IPS-NIHi11 (cell line): Measurements from ENCODE around the gene GLRX5.

Experiments used
- DNase-seq: peaks from one replicate; pipeline ENCODE4 v3.0.0; 2012; ENCODE audit warnings: mixed read lengths, low spot score

GLRX5 gene

GRCh38 chr14:95518045-95518751 is 16.7 kb upstream of the GLRX5 start:
- no peak for DNase-seq

DNA sequence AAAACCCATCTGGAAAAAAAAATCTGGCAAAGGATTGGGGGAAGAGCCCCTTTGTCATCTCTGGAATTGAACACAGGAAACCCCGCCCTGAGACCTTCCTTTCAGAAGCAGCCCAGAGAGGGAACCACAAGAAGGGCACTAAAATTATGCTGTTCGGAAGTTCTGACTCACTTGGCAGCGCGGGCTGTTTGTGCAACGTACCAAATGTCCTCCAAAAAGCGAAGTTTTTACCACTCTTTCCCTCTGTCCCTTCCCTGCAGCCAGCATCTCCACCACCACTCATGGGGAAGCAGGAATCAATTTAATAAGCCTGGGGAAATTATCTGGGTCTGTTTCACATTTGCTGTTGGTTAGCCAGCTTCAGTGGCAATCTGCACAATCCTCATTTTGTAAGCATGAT is 15.2 kb upstream of the GLRX5 start:
- DNase-seq, result no peak

- DNase-seq, result no peak
These were observed 14.5 kb upstream of the GLRX5 start for GRCh38 chr14:95520346-95520745.

DNA sequence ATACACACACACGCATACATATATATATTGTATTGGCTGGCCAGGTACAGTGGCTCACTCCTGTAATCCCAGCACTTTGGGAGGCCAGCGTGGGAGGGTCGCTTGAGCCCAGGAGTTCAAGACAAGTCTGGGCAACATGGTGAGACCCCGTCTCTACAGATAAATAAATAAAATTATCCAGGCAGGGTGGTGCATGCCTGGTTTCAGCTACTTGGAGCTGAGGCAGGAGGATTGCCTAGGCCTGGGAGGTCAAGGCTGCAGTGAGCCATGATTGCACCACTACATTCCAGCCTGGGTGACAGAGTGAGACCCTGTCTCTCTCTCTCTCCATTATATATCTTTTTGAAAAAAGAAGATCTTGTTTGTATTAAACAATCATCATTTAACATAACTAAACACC is 13.8 kb upstream of the GLRX5 start:
- DNase-seq, result no peak

- DNase-seq, result no peak
These were observed 12.7 kb upstream of the GLRX5 start for GRCh38 chr14:95522116-95522515.

DNA sequence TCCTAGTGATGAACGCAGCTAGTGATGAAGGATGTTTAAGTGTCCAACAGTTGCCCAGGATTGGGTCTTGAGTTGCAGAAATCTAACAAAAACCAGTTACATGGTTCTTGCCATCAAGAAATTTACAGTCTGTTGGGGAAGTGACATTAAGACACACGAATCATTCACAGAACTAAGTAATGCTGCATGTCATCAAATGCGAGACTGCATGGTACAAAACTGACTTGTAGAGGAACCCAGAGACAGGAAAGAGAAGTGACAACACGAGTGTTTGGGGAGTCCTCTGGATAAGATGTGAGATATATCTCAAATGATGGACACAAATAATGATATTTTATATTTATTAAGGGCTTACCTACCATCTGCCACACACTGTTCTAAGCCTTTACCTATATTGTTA is 12.3 kb upstream of the GLRX5 start:
- no peak for DNase-seq

GRCh38 chr14:95523051-95523814 is 11.6 kb upstream of the GLRX5 start:
- no peak for DNase-seq

DNA sequence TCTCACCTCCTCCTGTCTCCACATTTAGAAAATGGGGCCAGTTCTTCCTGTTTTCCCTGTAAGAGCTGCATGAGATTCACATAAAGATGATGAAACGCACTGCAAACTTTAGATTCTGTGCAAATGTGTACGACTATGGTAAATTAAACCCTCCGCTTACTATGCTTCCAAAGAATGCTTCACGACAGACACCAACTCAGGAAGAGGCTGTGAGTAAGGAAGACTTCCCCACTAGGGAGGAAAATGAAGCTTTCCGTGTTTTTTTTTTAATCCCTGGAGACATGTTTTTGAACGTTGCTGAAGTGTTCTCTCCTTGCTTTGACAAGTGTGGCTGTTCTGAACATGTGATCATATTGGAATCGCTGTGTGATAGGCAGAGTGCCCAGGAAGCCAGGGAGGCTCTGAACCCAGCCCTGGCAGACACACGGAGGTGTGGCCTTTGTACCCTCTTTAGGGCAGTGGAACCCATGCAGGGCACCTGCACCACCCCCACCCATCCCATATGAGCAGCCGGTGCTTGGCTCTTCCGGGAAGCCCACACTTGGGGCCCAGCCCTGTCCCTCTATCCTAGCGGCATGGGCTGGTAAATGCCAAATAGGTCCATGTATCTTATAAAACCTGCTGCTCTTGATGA is 10.9 kb upstream of the GLRX5 start:
- DNase-seq, result no peak

DNA sequence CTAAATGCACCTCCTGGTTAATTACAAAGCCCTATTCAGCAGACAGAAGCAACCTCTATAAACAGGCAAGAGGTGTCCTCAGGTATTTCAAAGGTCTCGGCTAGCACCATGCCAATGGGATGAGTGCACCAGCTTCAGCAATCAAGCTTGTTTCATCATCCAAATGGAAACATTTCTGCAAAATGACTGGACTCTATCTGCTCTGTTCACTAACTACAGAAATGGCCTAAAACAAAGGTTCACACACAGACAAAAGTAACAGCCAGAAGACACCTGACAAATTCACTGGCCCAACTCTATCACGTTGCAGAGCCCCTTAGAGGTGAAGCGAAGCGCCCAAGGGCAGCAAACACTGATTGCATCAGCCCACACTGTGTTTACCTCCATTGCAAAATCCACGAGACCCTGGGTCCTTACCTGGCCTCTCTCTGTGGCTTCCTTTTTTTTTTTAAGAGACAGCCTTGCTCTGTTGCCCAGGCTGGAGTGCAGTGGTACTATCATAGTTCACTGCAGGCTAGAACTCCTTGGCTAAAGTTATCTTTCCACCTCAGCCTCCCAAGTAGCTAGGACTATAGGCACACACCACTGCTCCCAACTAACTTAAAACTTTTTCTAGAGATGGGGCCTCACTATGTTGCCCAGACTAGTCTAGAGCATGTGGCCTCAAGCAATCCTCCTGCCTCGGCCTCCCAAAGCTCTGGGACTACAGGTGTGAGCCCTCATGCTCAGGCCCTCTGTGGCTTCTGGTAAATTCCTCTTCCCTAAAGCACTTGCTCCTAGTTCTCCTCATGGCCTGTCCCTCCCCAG is 9.9 kb upstream of the GLRX5 start:
- no peak for DNase-seq

GRCh38 chr14:95525999-95526398 is 8.9 kb upstream of the GLRX5 start:
- DNase-seq, result no peak

- no peak for DNase-seq
These were observed 8.1 kb upstream of the GLRX5 start for GRCh38 chr14:95526483-95527386.

- no peak for DNase-seq
These were observed 7.4 kb upstream of the GLRX5 start for GRCh38 chr14:95527387-95528002.

DNA sequence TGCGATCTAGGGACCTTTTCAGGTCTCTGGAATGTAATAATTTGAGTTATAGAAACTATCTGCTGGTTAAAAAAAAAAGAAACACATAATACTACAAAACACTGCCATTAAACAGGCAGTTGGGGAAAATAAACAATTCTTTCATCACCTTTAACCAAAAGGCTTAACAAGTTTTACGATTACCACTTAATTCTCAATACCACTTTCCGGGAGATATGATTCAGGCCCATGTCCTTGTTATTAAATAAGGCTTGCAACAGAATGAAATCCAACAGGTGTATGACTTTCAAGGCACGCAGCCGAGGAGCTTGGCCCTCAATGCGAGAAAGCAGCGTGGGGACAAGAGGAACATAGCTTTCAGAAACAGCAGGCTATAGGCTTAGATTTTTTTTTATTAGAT is 5.6 kb upstream of the GLRX5 start:
- no peak for DNase-seq

- no peak for DNase-seq
These were observed 4.2 kb upstream of the GLRX5 start for GRCh38 chr14:95530473-95531276.

DNA sequence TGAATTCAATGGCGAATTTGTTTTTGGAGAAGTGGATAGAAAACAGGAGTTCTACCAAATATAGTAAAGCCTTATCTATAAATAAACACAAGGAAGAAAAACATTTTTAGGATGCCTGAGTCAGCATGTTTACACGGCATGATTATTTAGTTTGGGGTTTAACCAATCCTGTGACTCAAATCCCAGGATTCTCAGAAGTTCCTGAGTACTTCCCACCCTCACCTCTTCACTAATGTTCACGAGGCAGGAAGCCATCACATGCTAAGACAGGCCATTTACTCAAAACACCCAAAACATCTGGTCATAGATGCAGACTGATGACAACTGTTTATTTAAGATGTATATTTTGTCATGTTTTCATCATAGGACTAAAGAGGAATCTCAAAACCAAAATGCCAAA is 3.4 kb upstream of the GLRX5 start:
- no peak for DNase-seq

- no peak for DNase-seq
These were observed 2.9 kb upstream of the GLRX5 start for GRCh38 chr14:95531969-95532368.

DNA sequence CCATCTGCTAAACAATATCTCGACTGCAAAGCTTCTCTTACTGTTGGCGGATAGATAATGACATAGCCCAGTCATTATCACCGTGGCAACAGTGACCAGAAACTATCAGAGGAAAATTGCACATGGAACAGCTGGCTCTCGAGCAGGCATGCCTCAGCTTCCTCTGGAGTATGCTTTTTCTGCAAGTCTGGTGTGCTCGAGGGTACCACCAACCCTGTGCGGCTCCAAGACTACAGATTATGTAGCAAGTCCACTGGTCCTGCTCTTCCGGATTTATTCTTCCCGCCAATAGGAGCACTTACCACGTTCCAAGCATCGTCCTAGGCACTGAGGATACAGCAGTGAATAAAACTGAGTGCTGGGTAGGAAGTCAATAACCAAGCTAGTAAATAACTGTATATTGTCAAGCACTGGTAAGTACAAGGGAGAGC is 1.4 kb upstream of the GLRX5 start:
- DNase-seq, result no peak

- DNase-seq, result no peak
These were observed 1.0 kb upstream of the GLRX5 start for GRCh38 chr14:95533822-95534221.

DNA sequence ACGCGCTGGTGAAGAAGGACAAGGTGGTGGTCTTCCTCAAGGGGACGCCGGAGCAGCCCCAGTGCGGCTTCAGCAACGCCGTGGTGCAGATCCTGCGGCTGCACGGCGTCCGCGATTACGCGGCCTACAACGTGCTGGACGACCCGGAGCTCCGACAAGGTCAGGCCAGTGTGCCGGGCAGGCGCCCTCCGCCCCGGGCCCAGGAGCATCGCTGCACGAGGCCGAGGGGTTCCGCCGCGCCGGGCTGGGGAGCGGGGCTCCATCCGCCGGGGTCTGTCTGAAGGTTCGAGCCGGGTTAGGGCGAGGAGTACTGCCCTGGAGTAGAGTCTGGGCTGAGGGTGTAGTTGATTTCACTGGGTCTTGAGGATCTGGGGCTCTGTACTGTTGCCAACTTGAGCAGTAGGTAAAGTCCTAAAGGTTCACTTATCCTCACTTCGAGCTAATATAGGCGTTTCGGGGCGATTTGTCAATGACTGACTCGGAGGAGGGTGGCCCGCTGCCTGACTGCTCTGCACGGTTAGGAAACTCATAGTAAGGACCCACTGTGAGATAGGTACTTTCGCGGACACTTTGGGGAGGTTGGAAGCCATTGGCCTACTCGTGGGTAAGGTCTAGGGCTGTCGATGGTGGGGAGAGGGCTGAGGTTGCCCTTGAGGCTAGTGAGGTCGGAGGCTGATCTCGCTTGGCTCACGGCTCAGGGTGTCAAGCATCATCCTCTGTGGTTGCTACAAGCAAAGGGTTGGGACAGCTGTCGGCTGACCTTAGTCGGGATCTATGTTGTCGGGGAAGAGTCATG is 574 bp downstream of the GLRX5 start:
- DNase-seq, result peak; percentile 62
